PC-9 (cell line): ENCODE data around the gene ADAMTS6. TPM values are rescaled to one million over a fixed set of nuclear protein-coding genes. Genes with fewer than 3 reads are reported as not detected.

Experiments
- BruUV-seq: library from RNA; stranded (reverse); fragments of 400-500 nt; replicated peaks from 2 replicates; lab custom pipeline; 2021; lab: Mats Ljungman, UMichigan
- CTCF ChIA-PET: fragments of 300-600 bp; sonication (Branson Sonifier 250); formaldehyde crosslinking; loops from one replicate; lab custom pipeline; 2022; ENCODE audit warnings: antibody characterized with exemption; lab: Charles Lee
- POLR2A ChIA-PET: fragments of 300-600 bp; sonication (Branson Sonifier 250); formaldehyde crosslinking; loops from one replicate; lab custom pipeline; 2022; ENCODE audit warnings: antibody characterized with exemption; ENCODE audit not compliant: unreplicated experiment; lab: Charles Lee
- DNase-seq, 2 experiments: peaks; one replicate each; pipeline versions ENCODE4 v3.0.0 to v3.0.0-alpha.2; 2015 to 2022; ENCODE audit warnings: mixed read lengths in 1 of 2
- H2AFZ ChIP-seq: fragments of 200-600 bp; sonication (generic); 2 replicates; pipeline ENCODE4 v1.8.1; 2017; ENCODE audit warnings: antibody characterized with exemption
- H3F3A ChIP-seq: fragments of 200-600 bp; sonication (generic); 2 replicates; pipeline ENCODE4 v1.8.1; 2017; ENCODE audit warnings: antibody characterized with exemption, mild to moderate bottlenecking, low read depth; ENCODE audit not compliant: insufficient read depth
- H3K27ac ChIP-seq: fragments of 200-600 bp; sonication (generic); 2 replicates; pipeline ENCODE4 v1.6.1; 2016; ENCODE audit warnings: mixed run types
- H3K27me3 ChIP-seq: fragments of 200-600 bp; sonication (generic); 2 replicates; pipeline ENCODE4 v1.6.1; 2016; ENCODE audit warnings: low read depth, mixed run types; ENCODE audit not compliant: insufficient read depth
- H3K36me3 ChIP-seq: fragments of 200-600 bp; sonication (generic); 2 replicates; pipeline ENCODE4 v1.6.1; 2016; ENCODE audit warnings: low read depth, mixed run types
- H3K4me1 ChIP-seq: fragments of 200-600 bp; sonication (generic); replicated peaks from 2 replicates; pipeline ENCODE4 v1.6.1; 2016; ENCODE audit warnings: mixed run types; ENCODE audit not compliant: insufficient read depth
- H3K4me2 ChIP-seq: fragments of 200-600 bp; sonication (generic); 2 replicates; pipeline ENCODE4 v1.6.1; 2017; ENCODE audit warnings: mixed run types
- H3K4me3 ChIP-seq: fragments of 200-600 bp; sonication (generic); 2 replicates; pipeline ENCODE4 v1.6.1; 2016; ENCODE audit warnings: mixed run types
- H3K79me2 ChIP-seq: fragments of 200-600 bp; sonication (generic); 2 replicates; pipeline ENCODE4 v1.6.1; 2017; ENCODE audit warnings: low read depth, mixed run types
- H3K9me2 ChIP-seq: fragments of 200-600 bp; sonication (generic); 2 replicates; pipeline ENCODE4 v1.8.1; 2017; ENCODE audit warnings: mild to moderate bottlenecking; ENCODE audit not compliant: insufficient read depth
- H3K9me3 ChIP-seq: fragments of 200-600 bp; sonication (generic); 2 replicates; pipeline ENCODE4 v1.8.1; 2016; ENCODE audit warnings: low read depth; ENCODE audit not compliant: insufficient read depth
- H4K20me1 ChIP-seq: fragments of 200-600 bp; sonication (generic); 2 replicates; pipeline ENCODE4 v1.8.1; 2017; ENCODE audit not compliant: insufficient read depth
- EZH2 ChIP-seq: fragments of 200-600 bp; sonication (generic); IDR thresholded peaks from 2 replicates; pipeline ENCODE4 v1.8.0; 2017; ENCODE audit warnings: antibody characterized with exemption, low read depth
- intact Hi-C: fragments of 100-400 bp; cut with micrococcal nuclease; formaldehyde crosslinking; loops from one replicate; pipeline ENCODE4 v1.10.0; 2022; ENCODE audit not compliant: unreplicated experiment
- total RNA-seq: library from RNA; stranded (reverse); gene quantifications from 2 replicates; pipeline ENCODE4 v1.2.3, GENCODE V29; 2021
- TF ChIP-seq, protein P1 (sequence below): fragments of 200-600 bp; sonication (generic); conservative IDR thresholded peaks from 2 replicates; pipeline ENCODE4 v1.6.1; 2017; ENCODE audit warnings: mixed run types, antibody characterized with exemption, mild to moderate bottlenecking, moderate library complexity

Gene ADAMTS6
- total RNA-seq, 1 experiment from 2014 or later, result 1.4 TPM

DNA sequence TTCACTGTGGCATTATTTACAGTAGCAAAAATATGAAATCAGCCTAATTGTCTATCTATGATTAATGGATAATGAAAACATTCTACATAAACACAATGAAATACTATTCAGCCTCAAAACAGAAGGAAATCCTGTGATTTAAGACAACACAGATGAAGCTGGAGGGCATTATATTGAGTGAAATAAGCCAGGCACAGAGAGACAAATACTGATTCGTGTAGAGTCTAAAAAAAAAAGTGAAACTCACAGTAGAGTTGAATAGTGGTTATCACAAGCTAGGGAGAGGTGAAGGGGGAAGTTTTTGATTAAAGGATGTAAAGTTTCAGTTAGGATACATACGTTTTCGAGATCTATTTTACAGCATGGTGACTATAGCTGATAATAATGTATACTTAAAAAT lies 122.2 kb downstream of the ADAMTS6 start:
- Histone ChIP-seq H3K4me3 (no peak overlapping the region), H3K4me1 (no peaks in the 10 kb centered on the region), H3F3A (no peaks in the 10 kb centered on the region), H3K4me2 (no peak overlapping the region), H2AFZ (0 out of 2 replicates have a peak overlapping the region, but pooled peaks have one; percentile 6), H3K27ac (no peak overlapping the region), H3K27me3 (no peaks in the 10 kb centered on the region), H3K36me3 (no peaks in the 10 kb centered on the region), H3K9me2 (peaks cover 5% of the 10 kb centered on the region; the same call in 1 of the 2 replicates), H3K79me2 (no peaks in the 10 kb centered on the region), H4K20me1 (no peaks in the 10 kb centered on the region), H3K9me3 (no peaks in the 10 kb centered on the region)
- DNase-seq, result no peak
- ChIA-PET POLR2A (no interaction called here), CTCF (no interaction called here)
- no TSS peak for BruUV-seq
- TF ChIP-seq, protein P1, sequence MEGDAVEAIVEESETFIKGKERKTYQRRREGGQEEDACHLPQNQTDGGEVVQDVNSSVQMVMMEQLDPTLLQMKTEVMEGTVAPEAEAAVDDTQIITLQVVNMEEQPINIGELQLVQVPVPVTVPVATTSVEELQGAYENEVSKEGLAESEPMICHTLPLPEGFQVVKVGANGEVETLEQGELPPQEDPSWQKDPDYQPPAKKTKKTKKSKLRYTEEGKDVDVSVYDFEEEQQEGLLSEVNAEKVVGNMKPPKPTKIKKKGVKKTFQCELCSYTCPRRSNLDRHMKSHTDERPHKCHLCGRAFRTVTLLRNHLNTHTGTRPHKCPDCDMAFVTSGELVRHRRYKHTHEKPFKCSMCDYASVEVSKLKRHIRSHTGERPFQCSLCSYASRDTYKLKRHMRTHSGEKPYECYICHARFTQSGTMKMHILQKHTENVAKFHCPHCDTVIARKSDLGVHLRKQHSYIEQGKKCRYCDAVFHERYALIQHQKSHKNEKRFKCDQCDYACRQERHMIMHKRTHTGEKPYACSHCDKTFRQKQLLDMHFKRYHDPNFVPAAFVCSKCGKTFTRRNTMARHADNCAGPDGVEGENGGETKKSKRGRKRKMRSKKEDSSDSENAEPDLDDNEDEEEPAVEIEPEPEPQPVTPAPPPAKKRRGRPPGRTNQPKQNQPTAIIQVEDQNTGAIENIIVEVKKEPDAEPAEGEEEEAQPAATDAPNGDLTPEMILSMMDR, result no peak
- TF ChIP-seq EZH2, result no peak
- intact Hi-C loops, result no loop called here

DNA sequence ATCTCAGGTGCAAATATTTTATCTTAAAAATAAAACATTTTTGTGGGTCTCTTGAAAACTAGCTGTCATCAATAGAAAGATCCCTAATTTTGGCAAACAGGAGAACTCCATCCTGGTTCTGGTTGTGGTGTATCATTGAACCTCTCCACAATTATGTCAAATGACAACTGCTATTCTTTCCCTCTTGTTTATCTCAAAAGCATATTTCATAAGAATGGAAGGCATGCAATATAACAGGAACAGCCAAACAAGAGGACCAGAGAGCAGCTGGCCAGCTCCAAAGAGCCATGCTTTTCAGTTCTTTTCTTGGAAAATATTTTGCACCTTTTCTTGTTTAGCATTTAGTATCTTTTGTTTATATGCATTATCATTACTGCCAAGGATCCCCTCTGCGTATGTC lies 125.4 kb downstream of the ADAMTS6 start:
- Histone ChIP-seq H3K36me3 (no peaks in the 10 kb centered on the region), H3K79me2 (no peaks in the 10 kb centered on the region), H3K4me3 (no peak overlapping the region), H2AFZ (no peak overlapping the region), H3K4me2 (no peak overlapping the region), H3K9me3 (no peaks in the 10 kb centered on the region), H3K27ac (no peak overlapping the region), H3K9me2 (peaks cover 5% of the 10 kb centered on the region; the same call in 1 of the 2 replicates), H4K20me1 (no peaks in the 10 kb centered on the region), H3K27me3 (no peaks in the 10 kb centered on the region), H3K4me1 (no peaks in the 10 kb centered on the region), H3F3A (no peaks in the 10 kb centered on the region)
- no peak for DNase-seq
- POLR2A ChIA-PET, result no interaction called here
- intact Hi-C loops, result no loop called here
- BruUV-seq, result no TSS peak
- TF ChIP-seq, protein P1, result no peak
- TF ChIP-seq EZH2, result no peak
- CTCF ChIA-PET, result no interaction called here

DNA sequence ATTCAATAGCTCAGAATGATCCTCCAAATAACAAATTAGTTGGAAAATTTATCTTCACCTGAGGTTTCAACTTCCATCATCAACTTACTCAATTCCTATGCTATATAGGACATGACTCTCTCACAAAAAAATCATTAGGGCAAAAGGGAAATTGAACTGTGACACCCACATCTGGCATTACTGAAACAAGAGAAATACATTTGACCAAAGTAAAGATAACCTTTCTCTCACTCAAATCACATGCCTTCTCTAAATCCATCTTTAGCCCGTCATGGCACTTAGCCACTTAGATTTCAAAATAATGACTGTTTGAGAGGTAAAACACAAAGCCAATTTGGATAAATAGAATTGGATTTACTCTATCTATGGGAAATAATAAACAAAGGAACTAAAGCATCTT lies 126.4 kb downstream of the ADAMTS6 start:
- BruUV-seq, result no TSS peak
- Histone ChIP-seq H2AFZ (peak overlapping the region; percentile 57; the same call in 1 of the 2 replicates), H3K27ac (no peak overlapping the region), H3F3A (no peaks in the 10 kb centered on the region), H3K9me3 (no peaks in the 10 kb centered on the region), H3K9me2 (peaks cover 5% of the 10 kb centered on the region; the same call in 1 of the 2 replicates), H3K4me2 (no peak overlapping the region), H3K79me2 (no peaks in the 10 kb centered on the region), H4K20me1 (no peaks in the 10 kb centered on the region), H3K27me3 (no peaks in the 10 kb centered on the region), H3K36me3 (no peaks in the 10 kb centered on the region), H3K4me1 (no peaks in the 10 kb centered on the region), H3K4me3 (no peak overlapping the region)
- DNase-seq, result no peak
- TF ChIP-seq, protein P1, result no peak
- no peak for TF ChIP-seq EZH2
- intact Hi-C loops, result no loop called here
- ChIA-PET CTCF (no interaction called here), POLR2A (no interaction called here)
